Measurements from ENCODE around the gene GPN2. TPM values are rescaled to one million over a fixed set of nuclear protein-coding genes. Genes with fewer than 3 reads are reported as not detected.

GPN2 gene
- total RNA-seq, 1 experiment from 2014 or later, result 41.9 TPM

- no peak for ATAC-seq
- TF ChIP-seq CTCF (IDR thresholded peaks at IDR 0.05) (no peak), SIN3A (IDR thresholded peaks at IDR 0.05; ENCODE audit: borderline replicate concordance, insufficient read depth, low read depth, low read length) (no peak), REST (IDR thresholded peaks at IDR 0.05; ENCODE audit: insufficient read depth in 1 of 2, low read depth in 2 of 2, low read length in 1 of 2) (no peak), POLR2AphosphoS5 (IDR thresholded peaks at IDR 0.05; ENCODE audit: low read depth, low read length) (no peak), TCF7L2 (IDR thresholded peaks at IDR 0.05; ENCODE audit: low read depth, low read length) (no peak)
- H3K4me1 ChIP-seq (ENCODE audit: control insufficient read depth, insufficient read depth, low read length), result peaks cover 8% of the 10 kb centered on the region
- no peaks in the 10 kb centered on the region for H3K36me3 ChIP-seq (ENCODE audit: control insufficient read depth, insufficient read depth, low read length)
- DNase-seq (ENCODE audit: low read depth, low spot score), result no peak
- ChIA-PET POLR2A (interaction anchor here (0.8 kb wide), 1 partner anchor 25 kb away, joined by 3 read pairs; no protein-coding TSS in a partner anchor), CTCF (interaction anchor here (0.6 kb wide), 1 partner anchor 31 kb away, joined by 3 read pairs; no protein-coding TSS in a partner anchor)
- in situ Hi-C loops (cut with HindIII; ENCODE audit: low pct_unique_long_range_greater_than_20kb, low sequenced_read_pairs) (no loop called here), intact Hi-C loops (cut with micrococcal nuclease; ENCODE audit: unreplicated experiment) (no loop called here)
- H3K27me3 ChIP-seq (ENCODE audit: control insufficient read depth, insufficient read depth, low read length), result no peaks in the 10 kb centered on the region
- no peak overlapping the region for H3K27ac ChIP-seq (ENCODE audit: low read length)
- no peaks in the 10 kb centered on the region for H3K9me3 ChIP-seq (ENCODE audit: control insufficient read depth, insufficient read depth, low read depth, low read length)
- BruUV-seq (replicated peaks), result no TSS peak
- no peak overlapping the region for H3K4me3 ChIP-seq (ENCODE audit: low read depth in 2 of 2, low read length in 2 of 2)
Observed at GRCh38 chr1:26856604-26857469, 33.2 kb downstream of the GPN2 start.

- CTCF ChIA-PET, result interaction anchor here (0.6 kb wide), 1 partner anchor 31 kb away, joined by 3 read pairs; no protein-coding TSS in a partner anchor
- in situ Hi-C loops (cut with HindIII; ENCODE audit: low pct_unique_long_range_greater_than_20kb, low sequenced_read_pairs) (no loop called here), intact Hi-C loops (cut with micrococcal nuclease; ENCODE audit: unreplicated experiment) (no loop called here)
- H3K36me3 ChIP-seq (ENCODE audit: control insufficient read depth, insufficient read depth, low read length), result no peaks in the 10 kb centered on the region
- no peaks in the 10 kb centered on the region for H3K9me3 ChIP-seq (ENCODE audit: control insufficient read depth, insufficient read depth, low read depth, low read length)
- H3K4me3 ChIP-seq (ENCODE audit: low read depth in 2 of 2, low read length in 2 of 2), result no peak overlapping the region
- no TSS peak for BruUV-seq (replicated peaks)
- peaks cover 1% of the 10 kb centered on the region for H3K4me1 ChIP-seq (ENCODE audit: control insufficient read depth, insufficient read depth, low read length)
- POLR2A ChIA-PET, result no interaction called here
- DNase-seq (ENCODE audit: low read depth, low spot score), result no peak
- no peak overlapping the region for H3K27ac ChIP-seq (ENCODE audit: low read length)
- ATAC-seq, result no peak
- TF ChIP-seq REST (IDR thresholded peaks at IDR 0.05; ENCODE audit: insufficient read depth in 1 of 2, low read depth in 2 of 2, low read length in 1 of 2) (no peak), SIN3A (IDR thresholded peaks at IDR 0.05; ENCODE audit: borderline replicate concordance, insufficient read depth, low read depth, low read length) (no peak), TCF7L2 (IDR thresholded peaks at IDR 0.05; ENCODE audit: low read depth, low read length) (no peak), POLR2AphosphoS5 (IDR thresholded peaks at IDR 0.05; ENCODE audit: low read depth, low read length) (no peak), CTCF (IDR thresholded peaks at IDR 0.05) (no peak)
- H3K27me3 ChIP-seq (ENCODE audit: control insufficient read depth, insufficient read depth, low read length), result no peaks in the 10 kb centered on the region
Observed at GRCh38 chr1:26856181-26856580, 33.9 kb downstream of the GPN2 start.
